GM12878 (cell line): ENCODE measurements around the gene PRUNE2. TPM values are rescaled to one million over a fixed set of nuclear protein-coding genes. Genes with fewer than 3 reads are reported as not detected.

Experiments
- ATAC-seq: fragments of 200-7000 bp; cut with Tn5 transposase; 3 replicates; pipeline ENCODE4 v1.9.1; 2020; ENCODE audit warnings: mild to moderate bottlenecking, moderate library complexity
- BruUV-seq: library from RNA; stranded (reverse); fragments of 400-500 nt; replicated peaks from 2 replicates; lab custom pipeline; 2021; lab: Mats Ljungman, UMichigan
- CTCF ChIA-PET: fragments of 300-600 bp; sonication (Branson Sonifier 250); formaldehyde crosslinking; extraction: SDS; loops from one replicate; lab custom pipeline; 2021; ENCODE audit warnings: inconsistent platforms; lab: Yijun Ruan, JAX
- POLR2A ChIA-PET: fragments of 350-600 bp; formaldehyde crosslinking; extraction: SDS; loops from one replicate; lab custom pipeline; 2021; ENCODE audit warnings: inconsistent platforms; lab: Charles Lee
- RAD21 ChIA-PET: fragments of 300-600 bp; sonication (Branson Sonifier 250); formaldehyde crosslinking; loops from one replicate; lab custom pipeline; 2023; ENCODE audit warnings: antibody characterized with exemption; ENCODE audit not compliant: unreplicated experiment; lab: Charles Lee
- SMC1A ChIA-PET: fragments of 300-600 bp; sonication (Branson Sonifier 250); formaldehyde crosslinking; loops from one replicate; lab custom pipeline; 2023; ENCODE audit not compliant: unreplicated experiment, uncharacterized antibody; lab: Charles Lee
- DNase-seq: peaks from one replicate; pipeline ENCODE4 v3.0.0-alpha.2; 2011; ENCODE audit warnings: low read depth, low spot score
- FAIRE-seq: peaks from 3 replicates; lab custom pipeline; 2011; peaks lifted over from hg19 to GRCh38; lab: Jason Lieb, UNC
- H2AFZ ChIP-seq: 2 replicates; pipeline ENCODE4 v1.6.0; 2011; ENCODE audit warnings: low read depth, low read length, control low read depth; ENCODE audit not compliant: control insufficient read depth
- H3K27ac ChIP-seq: 2 replicates; pipeline ENCODE4 v1.5.1; 2011; ENCODE audit warnings: control low read depth; ENCODE audit not compliant: control insufficient read depth, insufficient read depth
- H3K27me3 ChIP-seq, 2 experiments: replicated peaks in 1 of 2; 2 replicates each; pipeline versions ENCODE4 v1.6.0 to v1.6.1; 2011; ENCODE audit warnings: low read length in 1 of 2; ENCODE audit not compliant: control insufficient read depth in 2 of 2, insufficient read depth in 2 of 2
- H3K36me3 ChIP-seq, 2 experiments: 2 replicates each; pipeline ENCODE4 v1.5.1; 2011; ENCODE audit warnings: low read length in 1 of 2; ENCODE audit not compliant: control insufficient read depth in 2 of 2, insufficient read depth in 2 of 2
- H3K4me1 ChIP-seq: 2 replicates; pipeline ENCODE4 v1.6.1; 2011; ENCODE audit warnings: mild to moderate bottlenecking, low read length, moderate library complexity, mixed read lengths; ENCODE audit not compliant: control insufficient read depth, insufficient read depth
- H3K4me2 ChIP-seq: 2 replicates; pipeline ENCODE4 v1.6.0; 2011; ENCODE audit warnings: control low read depth; ENCODE audit not compliant: control insufficient read depth, insufficient read depth
- H3K4me3 ChIP-seq: fragments of 200-600 bp; sonication (generic); 2 replicates; pipeline ENCODE4 v1.5.1; 2016
- H3K79me2 ChIP-seq: 2 replicates; pipeline ENCODE4 v1.6.0; 2011; ENCODE audit warnings: low read length; ENCODE audit not compliant: control insufficient read depth, insufficient read depth
- H3K9ac ChIP-seq: 2 replicates; pipeline ENCODE4 v1.8.0; 2011; ENCODE audit warnings: low read length, control low read depth, mixed read lengths; ENCODE audit not compliant: control insufficient read depth, insufficient read depth
- H3K9me3 ChIP-seq: replicated peaks from 3 replicates; pipeline ENCODE4 v1.5.1; 2011; ENCODE audit warnings: mild to moderate bottlenecking, low read length; ENCODE audit not compliant: control insufficient read depth, insufficient read depth
- H4K20me1 ChIP-seq: 2 replicates; pipeline ENCODE4 v1.6.0; 2011; ENCODE audit not compliant: control insufficient read depth, insufficient read depth
- ASH2L ChIP-seq: fragments of 300-600, 200-600 bp; sonication (generic); IDR thresholded peaks from 2 replicates; pipeline ENCODE4 v1.6.1; 2017; ENCODE audit warnings: low read depth, mild to moderate bottlenecking, borderline replicate concordance
- ATF7 ChIP-seq: fragments of 450-650 bp; IDR thresholded peaks from 2 replicates; pipeline ENCODE4 v1.6.1; 2016; ENCODE audit warnings: low read depth, mild to moderate bottlenecking
- BACH1 ChIP-seq: fragments of 450-650 bp; IDR thresholded peaks from 2 replicates; pipeline ENCODE4 v1.6.1; 2017; ENCODE audit warnings: mild to moderate bottlenecking, borderline replicate concordance
- BCL11A ChIP-seq: IDR thresholded peaks from 2 replicates; pipeline ENCODE4 v1.6.1; 2011; ENCODE audit warnings: low read depth, low read length
- CEBPB ChIP-seq, 2 experiments: fragments of 150-350 bp in 1 of 2; IDR thresholded peaks; 2 replicates each; pipeline ENCODE4 v1.6.1; 2012 to 2014; ENCODE audit warnings: low read depth in 2 of 2, low read length in 2 of 2, borderline replicate concordance in 1 of 2, inconsistent platforms in 1 of 2
- CREM ChIP-seq: IDR thresholded peaks from 2 replicates; pipeline ENCODE4 v1.6.1; 2014; ENCODE audit warnings: antibody characterized with exemption, low read depth
- FOXK2 ChIP-seq: fragments of 450-650 bp; IDR thresholded peaks from 2 replicates; pipeline ENCODE4 v1.6.1; 2017; ENCODE audit warnings: mild to moderate bottlenecking, moderate library complexity
- MXI1 ChIP-seq: fragments of 150-350 bp; IDR thresholded peaks from 2 replicates; pipeline ENCODE4 v1.6.1; 2011; ENCODE audit warnings: low read depth, mild to moderate bottlenecking, inconsistent platforms, low read length, improper control_type of control experiment
- NBN ChIP-seq: fragments of 450-650 bp; IDR thresholded peaks from 2 replicates; pipeline ENCODE4 v1.6.1; 2016
- NRF1 ChIP-seq: conservative IDR thresholded peaks from 2 replicates; pipeline ENCODE4 v1.6.1; 2011; ENCODE audit warnings: mild to moderate bottlenecking, low read depth, low read length, improper control_type of control experiment
- PAX5 ChIP-seq: IDR thresholded peaks from 2 replicates; pipeline ENCODE4 v1.6.1; 2011; ENCODE audit warnings: low read depth, low read length, borderline replicate concordance
- POLR2A ChIP-seq: IDR thresholded peaks from 2 replicates; pipeline ENCODE4 v1.6.1; 2011; ENCODE audit warnings: low read depth, mild to moderate bottlenecking, low read length
- TARDBP ChIP-seq: IDR thresholded peaks from 2 replicates; pipeline ENCODE4 v1.6.1; 2016; ENCODE audit warnings: borderline replicate concordance
- USF2 ChIP-seq: IDR thresholded peaks from 2 replicates; pipeline ENCODE4 v1.6.1; 2011; ENCODE audit warnings: low read depth, low read length, improper control_type of control experiment, borderline replicate concordance
- WGBS: methylation state at CpG from one replicate; pipeline ENCODE4 v1.1.6; 2016; ENCODE audit warnings: low lambda C conversion rate; ENCODE audit not compliant: insufficient replicate concordance, insufficient coverage; ENCODE audit errors: missing lambda C conversion rate; 5-methylcytosine and 5-hydroxymethylcytosine counted together
- in situ Hi-C: fragments of 300-500 bp; cut with MboI; formaldehyde crosslinking; loops from 9 replicates; pipeline ENCODE4 v1.14.3; 2018; ENCODE audit warnings: mixed read lengths
- intact Hi-C: fragments of 100-400 bp; cut with micrococcal nuclease; formaldehyde crosslinking; loops from one replicate; pipeline ENCODE4 v1.14.2; 2022; ENCODE audit not compliant: unreplicated experiment
- polyA plus RNA-seq, 11 experiments: library from polyadenylated mRNA; depleted of rRNA in 4 of 11; unstranded in 6 of 11; stranded (reverse) in 5 of 11; fragments of >200 nt; fragmentation: Nextera tagmentation in 4 of 11; fragmentation: Illumina TruSeq in 1 of 11; extraction: Ambion mirVana in 4 of 11; extraction: Trizol in 1 of 11; gene quantifications; 1 replicate in 1 of 11; 2 replicates in 10 of 11; pipeline versions ENCODE4 v1.2.1 to v1.2.3, GENCODE V29; 2011 to 2016; ENCODE audit warnings: inconsistent platforms in 2 of 11, missing spikeins in 2 of 11, low read depth in 1 of 11
- total RNA-seq, 4 experiments: library from RNA; depleted of rRNA in 3 of 4; stranded (reverse); fragments of >200 nt in 3 of 4; fragmentation: Illumina TruSeq in 1 of 4; extraction: Trizol in 1 of 4; gene quantifications; 2 replicates each; pipeline versions ENCODE4 v1.2.1 to v1.2.3, GENCODE V29; 2013 to 2021

The PRUNE2 gene
- total and polyA plus RNA-seq, 10 of the 15 experiments (the other 5 are each of a cell fraction or from before 2014, with no cell fraction given), result 0.07 to 0.63 (median 0.25) TPM

GRCh38 chr9:76876098-76876497 is 29.8 kb downstream of the PRUNE2 start:
- TF ChIP-seq BCL11A (no peak), BACH1 (no peak), FOXK2 (no peak), NRF1 (no peak), TARDBP (no peak), CEBPB (IDR thresholded peaks at IDR 0.05; ENCODE audit: borderline replicate concordance in 1 of 2, low read depth in 2 of 2, low read length in 2 of 2) (no peak), ATF7 (no peak), PAX5 (no peak), NBN (no peak), USF2 (no peak), POLR2A (no peak), MXI1 (no peak), CREM (no peak), ASH2L (no peak)
- TF ChIP-seq, all 136 proteins: peak for 0
- 64% methylated on average over 2 of the region's 2 CpGs for WGBS
- H3K9ac ChIP-seq, result no peak overlapping the region
- no peak for DNase-seq
- in situ Hi-C loops, result no loop called here
- intact Hi-C loops, result no loop called here
- no peak for FAIRE-seq
- ChIA-PET SMC1A (no interaction called here), CTCF (no interaction called here), RAD21 (no interaction called here), POLR2A (no interaction called here)
- no peaks in the 10 kb centered on the region for H3K79me2 ChIP-seq
- no peaks in the 10 kb centered on the region for H3K36me3 ChIP-seq
- H3K27ac ChIP-seq, result no peak overlapping the region
- H3K27me3 ChIP-seq, result 0 out of 4 replicates have a peak, but pooled peaks cover 0 to 2% of the 10 kb centered on the region in 2 experiments
- no peak overlapping the region for H3K4me3 ChIP-seq
- ATAC-seq, result no peak
- H2AFZ ChIP-seq, result no peak overlapping the region
- no TSS peak for BruUV-seq
- H3K4me2 ChIP-seq, result no peak overlapping the region
- H3K9me3 ChIP-seq, result no peaks in the 10 kb centered on the region
- H3K4me1 ChIP-seq, result no peaks in the 10 kb centered on the region
- H4K20me1 ChIP-seq, result no peaks in the 10 kb centered on the region
